Measurements from ENCODE around the gene AMELX.

The AMELX gene

DNA sequence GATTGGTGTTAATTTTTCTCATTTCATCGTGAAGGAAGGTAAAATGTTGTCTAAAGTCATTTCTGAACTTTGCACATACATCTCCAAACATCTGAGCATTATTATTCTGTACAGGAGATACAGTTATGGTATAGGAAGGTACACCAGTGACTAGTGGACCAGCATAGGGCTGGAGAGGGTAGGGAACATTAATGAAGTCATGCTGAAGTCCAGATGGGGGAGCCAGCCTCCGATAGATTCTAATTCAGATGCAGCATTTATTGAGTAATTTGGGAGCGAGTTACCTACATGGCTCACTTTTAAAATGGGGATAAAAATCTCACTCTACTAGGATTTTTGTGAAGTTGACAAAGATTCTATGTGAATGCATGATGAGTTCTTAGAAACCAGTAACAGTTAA is 34.9 kb downstream of the AMELX start:
- no peak overlapping the region for H3K4me3 ChIP-seq (ENCODE audit: low read length)
- no peak for DNase-seq (ENCODE audit: low read depth)
- TF ChIP-seq, protein P1, sequence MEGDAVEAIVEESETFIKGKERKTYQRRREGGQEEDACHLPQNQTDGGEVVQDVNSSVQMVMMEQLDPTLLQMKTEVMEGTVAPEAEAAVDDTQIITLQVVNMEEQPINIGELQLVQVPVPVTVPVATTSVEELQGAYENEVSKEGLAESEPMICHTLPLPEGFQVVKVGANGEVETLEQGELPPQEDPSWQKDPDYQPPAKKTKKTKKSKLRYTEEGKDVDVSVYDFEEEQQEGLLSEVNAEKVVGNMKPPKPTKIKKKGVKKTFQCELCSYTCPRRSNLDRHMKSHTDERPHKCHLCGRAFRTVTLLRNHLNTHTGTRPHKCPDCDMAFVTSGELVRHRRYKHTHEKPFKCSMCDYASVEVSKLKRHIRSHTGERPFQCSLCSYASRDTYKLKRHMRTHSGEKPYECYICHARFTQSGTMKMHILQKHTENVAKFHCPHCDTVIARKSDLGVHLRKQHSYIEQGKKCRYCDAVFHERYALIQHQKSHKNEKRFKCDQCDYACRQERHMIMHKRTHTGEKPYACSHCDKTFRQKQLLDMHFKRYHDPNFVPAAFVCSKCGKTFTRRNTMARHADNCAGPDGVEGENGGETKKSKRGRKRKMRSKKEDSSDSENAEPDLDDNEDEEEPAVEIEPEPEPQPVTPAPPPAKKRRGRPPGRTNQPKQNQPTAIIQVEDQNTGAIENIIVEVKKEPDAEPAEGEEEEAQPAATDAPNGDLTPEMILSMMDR (IDR thresholded peaks at IDR 0.05; ENCODE audit: insufficient read depth, low read depth, low read length, missing control alignments): no peak

DNA sequence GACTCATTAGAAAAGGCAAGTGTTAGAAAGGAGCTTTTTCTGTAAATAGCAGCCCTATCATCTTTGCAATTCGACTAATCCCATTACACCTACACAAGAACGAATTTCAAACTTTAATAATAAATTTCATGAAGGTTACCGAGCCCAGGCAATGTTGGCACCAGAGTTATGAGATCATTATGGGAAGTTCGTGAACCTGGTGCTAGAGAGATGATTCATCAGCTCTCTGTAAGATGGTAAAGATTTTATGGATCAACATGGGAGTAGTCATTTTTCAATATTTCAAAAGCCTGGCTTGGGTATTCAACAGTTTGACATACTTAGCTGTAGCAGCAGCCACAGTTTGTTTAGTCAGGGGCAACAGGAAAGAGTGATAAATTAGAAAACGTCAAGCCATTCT is 35.8 kb downstream of the AMELX start:
- peak; percentile 64 for DNase-seq (ENCODE audit: low read depth)
- TF ChIP-seq, protein P1 (IDR thresholded peaks at IDR 0.05; ENCODE audit: insufficient read depth, low read depth, low read length, missing control alignments): no peak
- no peak overlapping the region for H3K4me3 ChIP-seq (ENCODE audit: low read length)

DNA sequence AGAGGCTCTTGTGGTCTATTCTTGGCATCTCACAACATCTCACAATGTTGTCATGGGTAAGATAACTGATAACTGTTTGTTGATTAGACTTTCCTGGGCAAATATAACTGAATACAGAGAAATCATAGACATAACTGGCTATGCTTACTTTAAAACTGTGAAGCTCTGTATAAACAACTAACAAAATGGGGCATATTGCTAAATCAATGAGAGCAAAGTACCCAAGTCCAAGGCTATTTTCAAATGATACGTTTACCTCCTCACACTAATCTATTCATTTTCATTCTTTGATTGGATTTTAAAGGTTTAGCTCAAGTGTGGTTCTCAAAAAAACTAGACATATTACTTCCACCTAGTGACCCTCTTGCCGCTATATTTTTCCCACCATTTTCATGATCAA is 38.6 kb downstream of the AMELX start:
- no peak for DNase-seq (ENCODE audit: low read depth)
- H3K4me3 ChIP-seq (ENCODE audit: low read length): no peak overlapping the region
- TF ChIP-seq, protein P1 (IDR thresholded peaks at IDR 0.05; ENCODE audit: insufficient read depth, low read depth, low read length, missing control alignments): no peak

DNA sequence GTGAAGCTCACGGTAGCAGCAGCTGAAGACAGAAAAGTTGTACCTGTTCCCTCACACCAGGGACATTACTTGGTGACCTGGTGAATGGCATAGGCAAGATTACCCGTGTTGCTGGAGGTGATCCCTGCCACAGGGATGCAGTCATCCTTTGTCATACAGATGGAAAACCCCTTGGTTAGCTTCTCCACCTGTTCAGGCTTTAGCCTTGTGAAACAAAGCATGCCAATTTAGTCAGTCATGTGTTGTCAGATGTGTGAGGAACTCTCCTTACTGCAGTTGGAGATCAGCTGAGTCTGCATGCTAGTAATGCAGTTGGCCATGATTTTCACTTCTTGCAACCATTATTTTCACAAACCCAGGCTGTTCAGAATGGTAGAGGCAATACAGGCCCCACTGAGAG is 41.0 kb downstream of the AMELX start:
- no peak overlapping the region for H3K4me3 ChIP-seq (ENCODE audit: low read length)
- TF ChIP-seq, protein P1 (IDR thresholded peaks at IDR 0.05; ENCODE audit: insufficient read depth, low read depth, low read length, missing control alignments): no peak
- peak; percentile 81 for DNase-seq (ENCODE audit: low read depth)

DNA sequence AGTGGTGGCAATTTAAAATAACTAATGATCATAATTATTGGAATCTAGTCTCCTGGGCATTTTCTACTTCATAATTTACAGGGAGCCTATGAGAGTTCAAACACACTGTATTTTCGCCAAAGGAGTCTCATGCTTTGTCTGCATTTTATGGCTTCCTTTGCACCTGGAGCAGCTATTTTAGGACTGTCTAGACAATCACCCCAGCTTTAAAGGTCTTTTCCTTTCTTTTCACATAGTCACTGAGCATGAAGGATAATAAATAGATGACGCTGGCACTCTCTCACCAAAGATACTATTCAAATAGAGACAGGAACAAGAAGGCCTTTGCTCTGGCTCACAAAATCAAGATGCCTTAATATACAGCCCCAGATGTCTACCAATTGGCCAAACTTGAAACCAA is 43.0 kb downstream of the AMELX start:
- TF ChIP-seq, protein P1 (IDR thresholded peaks at IDR 0.05; ENCODE audit: insufficient read depth, low read depth, low read length, missing control alignments): no peak
- no peak overlapping the region for H3K4me3 ChIP-seq (ENCODE audit: low read length)
- DNase-seq (ENCODE audit: low read depth): no peak

GRCh38 chrX:11337292-11338009 is 44.2 kb downstream of the AMELX start:
- H3K4me3 ChIP-seq (ENCODE audit: low read length): no peak overlapping the region
- no peak for DNase-seq (ENCODE audit: low read depth)
- TF ChIP-seq, protein P1 (IDR thresholded peaks at IDR 0.05; ENCODE audit: insufficient read depth, low read depth, low read length, missing control alignments): no peak

Data from epithelial cell of esophagus (primary cell).